ENCODE results near the gene FMNL3.

FMNL3 gene

GRCh38 chr12:49588721-49589516 is 118.3 kb downstream of the FMNL3 start:
- peak; percentile 18 for DNase-seq

- no peak for DNase-seq
Observed at GRCh38 chr12:49588281-49588680, 118.9 kb downstream of the FMNL3 start.

- DNase-seq = no peak
Observed at GRCh38 chr12:49587174-49587908, 119.9 kb downstream of the FMNL3 start.
